RWPE2 (cell line): ENCODE results near the gene BTF3.
A peak's percentile ranks its signal among the peaks of the same experiment; 100 is the strongest.

ENCODE experiments used
- ATAC-seq: fragments of 200-7000 bp; cut with Tn5 transposase; 3 replicates; pipeline ENCODE4 v1.9.1; 2021; ENCODE audit warnings: low read depth
- DNase-seq: peaks from one replicate; pipeline ENCODE4 v3.0.0-alpha.2; 2020; ENCODE audit warnings: low spot score
- H3K27ac ChIP-seq: fragments of 450-650 bp; 2 replicates; pipeline ENCODE4 v1.5.1; 2017; ENCODE audit warnings: mild to moderate bottlenecking; ENCODE audit not compliant: poor library complexity, severe bottlenecking
- H3K27me3 ChIP-seq: fragments of 250-450 bp; sonication (Bioruptor Pico); 2 replicates; pipeline ENCODE4 v1.5.1; 2021; ENCODE audit warnings: mild to moderate bottlenecking, moderate library complexity; ENCODE audit not compliant: insufficient read depth, poor library complexity, severe bottlenecking
- H3K36me3 ChIP-seq: fragments of 250-450 bp; sonication (Bioruptor Pico); 2 replicates; pipeline ENCODE4 v1.5.1; 2020; ENCODE audit warnings: low read depth, mild to moderate bottlenecking, moderate library complexity
- H3K4me1 ChIP-seq: fragments of 250-450 bp; sonication (Bioruptor Pico); 2 replicates; pipeline ENCODE4 v1.5.1; 2021; ENCODE audit warnings: mild to moderate bottlenecking, moderate library complexity; ENCODE audit not compliant: insufficient read depth, poor library complexity, severe bottlenecking
- H3K4me3 ChIP-seq: fragments of 250-450 bp; sonication (Bioruptor Pico); 2 replicates; pipeline ENCODE4 v1.5.1; 2021; ENCODE audit warnings: mild to moderate bottlenecking, moderate library complexity; ENCODE audit not compliant: severe bottlenecking
- H3K9me3 ChIP-seq: fragments of 250-450 bp; sonication (Bioruptor Pico); 2 replicates; pipeline ENCODE4 v1.5.1; 2021; ENCODE audit warnings: mild to moderate bottlenecking, moderate library complexity; ENCODE audit not compliant: severe bottlenecking
- CTCF ChIP-seq: fragments of 450-650 bp; IDR thresholded peaks from one replicate; pipeline ENCODE4 v1.5.1; 2017; ENCODE audit warnings: mild to moderate bottlenecking, moderate library complexity; ENCODE audit not compliant: poor library complexity, severe bottlenecking

Gene BTF3

GRCh38 chr5:73545403-73545779, 47.1 kb downstream of the BTF3 start:
- peak overlapping the region; percentile 29 for H3K27ac ChIP-seq
- ATAC-seq: no peak
- TF ChIP-seq CTCF: no peak

GRCh38 chr5:73550016-73550415, 51.8 kb downstream of the BTF3 start:
- H3K27ac ChIP-seq: no peak overlapping the region
- H3K9me3 ChIP-seq: no peaks in the 10 kb centered on the region
- H3K27me3 ChIP-seq: no peaks in the 10 kb centered on the region
- DNase-seq (no peak), ATAC-seq (no peak)
- peaks cover 2% of the 10 kb centered on the region for H3K4me1 ChIP-seq
- H3K4me3 ChIP-seq: no peak overlapping the region
- TF ChIP-seq CTCF: no peak
- peaks cover 16% of the 10 kb centered on the region for H3K36me3 ChIP-seq

More at GRCh38 chr5:73545403-73545779, 47.1 kb downstream of the BTF3 start:
- H3K27me3 ChIP-seq: no peaks in the 10 kb centered on the region
- no peak for DNase-seq
- H3K4me1 ChIP-seq: peaks cover 35% of the 10 kb centered on the region
- no peaks in the 10 kb centered on the region for H3K36me3 ChIP-seq
- H3K9me3 ChIP-seq: no peaks in the 10 kb centered on the region
- H3K4me3 ChIP-seq: no peak overlapping the region

GRCh38 chr5:73552642-73553041, 54.4 kb downstream of the BTF3 start:
- ATAC-seq: no peak
- no peak for TF ChIP-seq CTCF
- no peak for DNase-seq
- Histone ChIP-seq H3K9me3 (no peaks in the 10 kb centered on the region), H3K4me3 (no peak overlapping the region), H3K36me3 (peaks cover 38% of the 10 kb centered on the region), H3K27ac (no peak overlapping the region), H3K27me3 (no peaks in the 10 kb centered on the region), H3K4me1 (no peaks in the 10 kb centered on the region)
